ENCODE results near the gene PHOX2A. TPM values are rescaled to one million over a fixed set of nuclear protein-coding genes. Genes with fewer than 3 reads are reported as not detected.

The PHOX2A gene
- total and polyA plus RNA-seq, 2 of the 13 experiments (the other 11 are each of a cell fraction or from before 2014, with no cell fraction given) = not detected

DNA sequence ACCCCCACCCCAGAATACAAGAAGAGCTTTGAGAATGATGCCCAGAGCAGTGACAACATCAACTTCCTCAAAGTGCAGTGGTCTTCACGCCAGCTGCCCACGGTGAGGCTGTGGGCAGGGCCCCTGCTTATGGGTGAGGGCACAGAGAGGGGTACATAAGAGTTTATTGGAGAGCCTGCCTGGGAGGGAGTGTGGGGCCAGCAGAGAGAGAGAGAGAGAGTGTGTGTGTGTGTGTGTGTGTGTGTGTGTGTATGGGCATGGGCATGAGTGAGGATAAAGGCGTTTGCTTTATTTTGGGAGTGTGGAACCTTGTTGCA is 9.5 kb downstream of the PHOX2A start:
- Histone ChIP-seq H3K4me1 (ENCODE audit: insufficient read depth, low read length) (peaks cover 3% of the 10 kb centered on the region; the same call in 1 of the 2 replicates), H3K4me2 (ENCODE audit: low read depth, low read length) (no peak overlapping the region), H3K27me3 (ENCODE audit: control insufficient read depth in 1 of 2, insufficient read depth in 2 of 2, low read length in 2 of 2) (peaks cover 0 to 3% of the 10 kb centered on the region in 2 experiments; a peak in 2 of 5 replicates), H3K36me3 (replicated peaks in 1 of 2; ENCODE audit: control insufficient read depth in 1 of 2, insufficient read depth in 2 of 2, low read length in 2 of 2) (peaks cover 18 to 52% of the 10 kb centered on the region in 2 experiments; a peak in 4 of 5 replicates), H3K4me3 (replicated peaks in 1 of 3; ENCODE audit: insufficient read depth in 1 of 3, low read depth in 2 of 3, low read length in 3 of 3) (no peak overlapping the region), H2AFZ (ENCODE audit: low read length) (no peak overlapping the region), H3K27ac (ENCODE audit: extremely low read length, insufficient read depth, low read length) (no peak overlapping the region), H3K9me3 (ENCODE audit: low read length) (no peaks in the 10 kb centered on the region), H3K9ac (ENCODE audit: insufficient read depth, low read depth, low read length) (no peak overlapping the region), H4K20me1 (ENCODE audit: insufficient read depth, low read length) (no peaks in the 10 kb centered on the region), H3K79me2 (ENCODE audit: insufficient read depth, low read length) (no peaks in the 10 kb centered on the region)
- POLR2A ChIA-PET = interaction anchor here (1.2 kb wide), 1 partner anchor 200 kb away, joined by 3 read pairs; the partner anchor contains the start of gene CLPB
- CTCF ChIA-PET (ENCODE audit: low intra/inter-chr PET ratio, low total read pairs) = no interaction called here
- in situ Hi-C loops (cut with HindIII; ENCODE audit: extremely low pct_ligation_motif_present, low pct_unique_long_range_greater_than_20kb) = no loop called here
- intact Hi-C loops (cut with micrococcal nuclease; ENCODE audit: unreplicated experiment) = no loop called here
- DNase-seq (ENCODE audit: low spot score) = no peak
- 93% methylated on average over 3 of the region's 3 CpGs for WGBS (ENCODE audit: low lambda C conversion rate)
- no peak for ATAC-seq
- no peak for FAIRE-seq
- no peak for TF ChIP-seq ZNF713 (CRISPR knock-in tag; IDR thresholded peaks at IDR 0.05)
- TF ChIP-seq ZBTB34 (CRISPR knock-in tag; IDR thresholded peaks at IDR 0.05) = no peak
- TF ChIP-seq, protein P1, sequence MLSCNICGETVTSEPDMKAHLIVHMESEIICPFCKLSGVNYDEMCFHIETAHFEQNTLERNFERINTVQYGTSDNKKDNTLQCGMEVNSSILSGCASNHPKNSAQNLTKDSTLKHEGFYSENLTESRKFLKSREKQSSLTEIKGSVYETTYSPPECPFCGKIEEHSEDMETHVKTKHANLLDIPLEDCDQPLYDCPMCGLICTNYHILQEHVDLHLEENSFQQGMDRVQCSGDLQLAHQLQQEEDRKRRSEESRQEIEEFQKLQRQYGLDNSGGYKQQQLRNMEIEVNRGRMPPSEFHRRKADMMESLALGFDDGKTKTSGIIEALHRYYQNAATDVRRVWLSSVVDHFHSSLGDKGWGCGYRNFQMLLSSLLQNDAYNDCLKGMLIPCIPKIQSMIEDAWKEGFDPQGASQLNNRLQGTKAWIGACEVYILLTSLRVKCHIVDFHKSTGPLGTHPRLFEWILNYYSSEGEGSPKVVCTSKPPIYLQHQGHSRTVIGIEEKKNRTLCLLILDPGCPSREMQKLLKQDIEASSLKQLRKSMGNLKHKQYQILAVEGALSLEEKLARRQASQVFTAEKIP (CRISPR knock-in tag; IDR thresholded peaks at IDR 0.05; ENCODE audit: borderline replicate concordance) = no peak
- no peak for TF ChIP-seq SP2 (CRISPR knock-in tag; IDR thresholded peaks at IDR 0.05)
- no peak for TF ChIP-seq HDAC1 (CRISPR knock-in tag; IDR thresholded peaks at IDR 0.05)
- no peak for TF ChIP-seq SPEN (CRISPR knock-in tag; IDR thresholded peaks at IDR 0.05; ENCODE audit: low read depth)
- no TSS peak for BruUV-seq (replicated peaks)
